ENCODE measurements around the gene RNF187.
"Not testable (repeated sequence)": the region's sequence is repeated elsewhere in the genome, so short reads cannot be mapped to it uniquely, and the experiment has no call there.

The RNF187 gene

GRCh38 chr1:228496494-228496893 is 9.3 kb downstream of the RNF187 start:
- peaks cover 41% of the 10 kb centered on the region for H3K36me3 ChIP-seq (ENCODE audit: insufficient read depth, insufficient read length, low read length)
- TF ChIP-seq SUZ12 (IDR thresholded peaks at IDR 0.05; ENCODE audit: extremely low read depth, insufficient read depth, insufficient read length) (no peak), YY1 (IDR thresholded peaks at IDR 0.05; ENCODE audit: insufficient read depth, insufficient read length) (no peak), ZNF274 (IDR thresholded peaks at IDR 0.05; ENCODE audit: low read depth, low read length) (no peak)
- no peak overlapping the region for H3K4me3 ChIP-seq (ENCODE audit: insufficient read length, low read depth)
- H3K9me3 ChIP-seq (ENCODE audit: insufficient read depth, low read length), result no peaks in the 10 kb centered on the region
- DNase-seq (ENCODE audit: low read depth, low spot score), result no peak
- H3K4me1 ChIP-seq (ENCODE audit: insufficient read depth, insufficient read length), result no peaks in the 10 kb centered on the region
- H3K9ac ChIP-seq (ENCODE audit: insufficient read length, low read depth), result no peak overlapping the region
- H3K27me3 ChIP-seq (ENCODE audit: insufficient read depth, insufficient read length), result peaks cover 3% of the 10 kb centered on the region

GRCh38 chr1:228497206-228497605 is 10.0 kb downstream of the RNF187 start:
- DNase-seq (ENCODE audit: low read depth, low spot score), result no peak
- Histone ChIP-seq H3K9ac (ENCODE audit: insufficient read length, low read depth) (no peak overlapping the region), H3K9me3 (ENCODE audit: insufficient read depth, low read length) (no peaks in the 10 kb centered on the region), H3K27me3 (ENCODE audit: insufficient read depth, insufficient read length) (peaks cover 5% of the 10 kb centered on the region), H3K4me1 (ENCODE audit: insufficient read depth, insufficient read length) (no peaks in the 10 kb centered on the region), H3K4me3 (ENCODE audit: insufficient read length, low read depth) (no peak overlapping the region), H3K36me3 (ENCODE audit: insufficient read depth, insufficient read length, low read length) (peaks cover 41% of the 10 kb centered on the region)
- no peak for TF ChIP-seq ZNF274 (IDR thresholded peaks at IDR 0.05; ENCODE audit: low read depth, low read length)
- no peak for TF ChIP-seq SUZ12 (IDR thresholded peaks at IDR 0.05; ENCODE audit: extremely low read depth, insufficient read depth, insufficient read length)
- TF ChIP-seq YY1 (IDR thresholded peaks at IDR 0.05; ENCODE audit: insufficient read depth, insufficient read length), result no peak

GRCh38 chr1:228497817-228498216 is 10.6 kb downstream of the RNF187 start:
- Histone ChIP-seq H3K27me3 (ENCODE audit: insufficient read depth, insufficient read length) (peaks cover 5% of the 10 kb centered on the region), H3K9me3 (ENCODE audit: insufficient read depth, low read length) (no peaks in the 10 kb centered on the region), H3K4me1 (ENCODE audit: insufficient read depth, insufficient read length) (no peaks in the 10 kb centered on the region), H3K36me3 (ENCODE audit: insufficient read depth, insufficient read length, low read length) (peaks cover 38% of the 10 kb centered on the region), H3K9ac (ENCODE audit: insufficient read length, low read depth) (no peak overlapping the region), H3K4me3 (ENCODE audit: insufficient read length, low read depth) (no peak overlapping the region)
- no peak for DNase-seq (ENCODE audit: low read depth, low spot score)
- no peak for TF ChIP-seq ZNF274 (IDR thresholded peaks at IDR 0.05; ENCODE audit: low read depth, low read length)
- TF ChIP-seq YY1 (IDR thresholded peaks at IDR 0.05; ENCODE audit: insufficient read depth, insufficient read length), result no peak
- TF ChIP-seq SUZ12 (IDR thresholded peaks at IDR 0.05; ENCODE audit: extremely low read depth, insufficient read depth, insufficient read length), result no peak

GRCh38 chr1:228500143-228500734 is 13.1 kb downstream of the RNF187 start:
- TF ChIP-seq SUZ12 (IDR thresholded peaks at IDR 0.05; ENCODE audit: extremely low read depth, insufficient read depth, insufficient read length) (no peak), ZNF274 (IDR thresholded peaks at IDR 0.05; ENCODE audit: low read depth, low read length) (no peak), YY1 (IDR thresholded peaks at IDR 0.05; ENCODE audit: insufficient read depth, insufficient read length) (no peak)
- 0 out of 2 replicates have a peak, but pooled peaks cover 4% of the 10 kb centered on the region for H3K9me3 ChIP-seq (ENCODE audit: insufficient read depth, low read length)
- H3K4me3 ChIP-seq (ENCODE audit: insufficient read length, low read depth), result no peak overlapping the region
- H3K4me1 ChIP-seq (ENCODE audit: insufficient read depth, insufficient read length), result no peaks in the 10 kb centered on the region
- DNase-seq (ENCODE audit: low read depth, low spot score), result no peak
- H3K9ac ChIP-seq (ENCODE audit: insufficient read length, low read depth), result no peak overlapping the region
- peaks cover 5% of the 10 kb centered on the region for H3K27me3 ChIP-seq (ENCODE audit: insufficient read depth, insufficient read length)
- peaks cover 14% of the 10 kb centered on the region for H3K36me3 ChIP-seq (ENCODE audit: insufficient read depth, insufficient read length, low read length)

- H3K27me3 ChIP-seq (ENCODE audit: insufficient read depth, insufficient read length), result peaks cover 5% of the 10 kb centered on the region
- no peak overlapping the region for H3K9ac ChIP-seq (ENCODE audit: insufficient read length, low read depth)
- DNase-seq (ENCODE audit: low read depth, low spot score), result peak; percentile 83
- H3K4me3 ChIP-seq (ENCODE audit: insufficient read length, low read depth), result no peak overlapping the region
- TF ChIP-seq SUZ12 (IDR thresholded peaks at IDR 0.05; ENCODE audit: extremely low read depth, insufficient read depth, insufficient read length), result no peak
- no peak for TF ChIP-seq YY1 (IDR thresholded peaks at IDR 0.05; ENCODE audit: insufficient read depth, insufficient read length)
- TF ChIP-seq ZNF274 (IDR thresholded peaks at IDR 0.05; ENCODE audit: low read depth, low read length), result no peak
- peaks cover 7% of the 10 kb centered on the region; the same call in 1 of the 2 replicates for H3K9me3 ChIP-seq (ENCODE audit: insufficient read depth, low read length)
- H3K4me1 ChIP-seq (ENCODE audit: insufficient read depth, insufficient read length), result no peaks in the 10 kb centered on the region
- H3K36me3 ChIP-seq (ENCODE audit: insufficient read depth, insufficient read length, low read length), result peaks cover 7% of the 10 kb centered on the region
Observed at GRCh38 chr1:228500901-228501871, 14.0 kb downstream of the RNF187 start.

GRCh38 chr1:228502522-228502921 is 15.3 kb downstream of the RNF187 start:
- TF ChIP-seq SUZ12 (IDR thresholded peaks at IDR 0.05; ENCODE audit: extremely low read depth, insufficient read depth, insufficient read length) (no peak), YY1 (IDR thresholded peaks at IDR 0.05; ENCODE audit: insufficient read depth, insufficient read length) (no peak), ZNF274 (IDR thresholded peaks at IDR 0.05; ENCODE audit: low read depth, low read length) (no peak)
- Histone ChIP-seq H3K9ac (ENCODE audit: insufficient read length, low read depth) (no peak overlapping the region), H3K9me3 (ENCODE audit: insufficient read depth, low read length) (peaks cover 7% of the 10 kb centered on the region; the same call in 1 of the 2 replicates), H3K36me3 (ENCODE audit: insufficient read depth, insufficient read length, low read length) (peaks cover under 1% of the 10 kb centered on the region), H3K4me1 (ENCODE audit: insufficient read depth, insufficient read length) (no peaks in the 10 kb centered on the region), H3K4me3 (ENCODE audit: insufficient read length, low read depth) (no peak overlapping the region), H3K27me3 (ENCODE audit: insufficient read depth, insufficient read length) (peaks cover 5% of the 10 kb centered on the region)
- no peak for DNase-seq (ENCODE audit: low read depth, low spot score)

- Histone ChIP-seq H3K9me3 (ENCODE audit: insufficient read depth, low read length) (peaks cover 23% of the 10 kb centered on the region), H3K27me3 (ENCODE audit: insufficient read depth, insufficient read length) (peaks cover 36% of the 10 kb centered on the region)
- not testable (repeated sequence) for H3K4me1 ChIP-seq (ENCODE audit: insufficient read depth, insufficient read length); H3K36me3 ChIP-seq (ENCODE audit: insufficient read depth, insufficient read length, low read length); DNase-seq (ENCODE audit: low read depth, low spot score); H3K4me3 ChIP-seq (ENCODE audit: insufficient read length, low read depth); H3K9ac ChIP-seq (ENCODE audit: insufficient read length, low read depth)
Observed at GRCh38 chr1:228505944-228506343, 18.8 kb downstream of the RNF187 start.
